Posterior vena cava (tissue), 2 donors: ENCODE measurements around the gene DEPDC4. TPM values are rescaled to one million over a fixed set of nuclear protein-coding genes. Genes with fewer than 3 reads are reported as not detected.
A peak's percentile ranks its signal among the peaks of the same experiment; 100 is the strongest.

Source experiments
- DNase-seq: peaks from one replicate; pipeline ENCODE4 v3.0.0-alpha.2; 2020; ENCODE audit warnings: low spot score
- intact Hi-C, 2 donors: fragments of 100-400 bp; cut with DNase I; formaldehyde crosslinking; loops; one replicate each; pipeline versions ENCODE4 v1.14.1 to v1.14.2; 2022 to 2023
- total RNA-seq, 2 donors: library from RNA; stranded (reverse); fragmentation: NEBNext Ultra II Directional; extraction: Animal tissue kit (Norgen Biotek cat#: 25700); gene quantifications; one replicate each; pipeline ENCODE4 v1.2.1, GENCODE V29; 2021
- donor health status: DM: yes; HTN: yes; CAD: no.
- donor health status: DM: yes; HTN: yes; CAD: no.

DEPDC4 gene
- total RNA-seq, 2 donors from 2014 or later = 0.48 TPM; not detected in 1

DNA sequence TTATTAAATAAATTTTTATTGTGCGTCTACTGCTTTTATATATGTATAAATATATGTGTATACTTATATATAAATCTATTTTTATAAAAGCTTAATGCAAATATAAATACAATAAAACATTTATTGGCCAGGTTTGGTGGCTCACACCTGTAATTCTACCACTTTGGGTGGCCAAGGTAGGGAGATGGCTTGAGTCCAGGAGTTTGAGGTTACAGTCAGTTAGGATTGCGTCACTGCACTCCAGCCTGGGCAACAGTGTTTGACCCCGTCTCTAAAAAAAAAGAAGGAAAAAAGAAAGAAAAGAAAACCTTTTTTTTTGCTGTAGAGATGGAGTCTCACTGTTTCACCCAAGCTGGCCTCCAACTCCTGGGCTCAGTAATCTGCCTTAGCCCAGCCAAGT lies 45.4 kb downstream of the DEPDC4 start:
- no peak for DNase-seq
- intact Hi-C loops = no loop called here

DNA sequence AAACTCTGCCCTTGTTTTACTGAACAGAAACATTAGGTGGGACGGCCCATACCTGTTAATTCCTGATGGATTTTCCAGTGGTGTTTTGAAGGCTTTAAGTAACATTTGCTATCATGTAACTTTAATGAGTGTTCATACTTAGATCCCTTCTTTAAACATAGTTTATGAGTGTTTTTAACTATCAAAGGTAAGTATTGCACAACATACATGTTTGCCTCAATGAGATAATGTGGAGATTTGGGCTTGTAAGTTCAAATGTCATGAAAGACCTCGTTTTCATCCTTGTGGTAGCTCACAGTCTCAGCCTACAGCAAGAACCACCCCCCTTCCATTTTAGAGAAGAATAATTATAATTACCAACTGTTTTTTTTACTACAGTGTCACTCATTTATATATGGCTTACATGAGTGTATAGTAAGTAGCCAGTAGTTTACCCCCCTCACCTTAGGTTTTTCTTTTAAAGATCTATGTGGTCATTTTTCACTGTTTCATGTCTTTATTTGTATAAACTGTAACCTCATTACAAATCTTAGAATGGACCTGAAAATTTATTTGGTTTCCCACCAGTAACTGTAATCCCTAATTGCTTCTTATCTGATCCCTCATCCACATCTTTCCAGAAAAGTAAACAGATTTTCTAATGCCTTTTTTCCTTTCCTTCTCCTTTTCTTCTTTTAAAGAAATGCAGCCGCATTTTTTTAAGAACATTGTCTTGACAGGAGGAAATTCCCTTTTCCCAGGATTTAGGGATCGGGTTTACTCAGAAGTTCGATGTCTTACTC lies 47.4 kb downstream of the DEPDC4 start:
- DNase-seq = no peak
- intact Hi-C loops = loop anchor here in 1 of 2 donors (10.0 kb wide), 1 partner anchor 145 kb away; no protein-coding TSS in a partner anchor

DNA sequence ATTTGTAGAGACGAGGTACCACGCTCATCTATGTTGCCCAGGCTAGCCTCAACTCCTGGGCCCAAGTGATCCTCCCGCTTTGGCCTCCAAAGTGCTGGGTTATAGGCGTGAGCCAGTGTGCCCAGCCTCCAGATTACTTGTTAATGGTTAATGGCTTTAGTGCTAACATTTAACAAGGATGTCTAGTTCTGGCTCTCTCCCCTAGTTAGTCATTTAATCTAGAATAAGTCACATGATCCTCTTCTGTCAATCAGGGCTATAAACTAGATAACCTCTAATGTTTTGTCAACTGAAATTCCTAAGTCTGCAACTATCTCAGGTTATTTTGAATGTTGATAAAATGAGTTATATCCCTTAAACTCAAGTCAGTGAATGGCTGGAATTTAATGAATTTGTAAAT lies 50.5 kb downstream of the DEPDC4 start:
- intact Hi-C loops = loop anchor here in 1 of 2 donors (10.0 kb wide), 1 partner anchor 142 kb away; no protein-coding TSS in a partner anchor

DNA sequence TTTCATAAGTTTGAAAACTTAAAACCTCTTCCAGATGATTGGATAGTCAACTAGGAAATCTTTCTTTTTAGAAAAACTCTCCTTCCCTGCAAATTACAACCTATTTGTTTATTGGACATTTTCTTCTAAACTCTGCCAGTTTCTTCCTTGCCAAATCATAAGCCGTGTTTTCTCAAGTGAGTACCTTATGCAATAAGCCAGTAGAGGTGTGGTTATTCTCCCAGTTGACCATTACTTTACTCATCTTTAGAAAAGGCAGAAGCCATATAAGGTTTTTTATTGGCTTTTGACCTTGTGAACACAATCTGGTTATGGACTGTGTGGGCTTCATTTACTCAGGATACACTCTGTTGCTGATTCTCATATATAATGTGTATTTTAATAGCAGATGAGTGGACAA lies 51.7 kb downstream of the DEPDC4 start:
- no peak for DNase-seq
- intact Hi-C loops = loop anchor here in 1 of 2 donors (10.0 kb wide), 1 partner anchor 140 kb away; no protein-coding TSS in a partner anchor

More for the DNA sequence above, 50.5 kb downstream of the DEPDC4 start:
- no peak for DNase-seq

DNA sequence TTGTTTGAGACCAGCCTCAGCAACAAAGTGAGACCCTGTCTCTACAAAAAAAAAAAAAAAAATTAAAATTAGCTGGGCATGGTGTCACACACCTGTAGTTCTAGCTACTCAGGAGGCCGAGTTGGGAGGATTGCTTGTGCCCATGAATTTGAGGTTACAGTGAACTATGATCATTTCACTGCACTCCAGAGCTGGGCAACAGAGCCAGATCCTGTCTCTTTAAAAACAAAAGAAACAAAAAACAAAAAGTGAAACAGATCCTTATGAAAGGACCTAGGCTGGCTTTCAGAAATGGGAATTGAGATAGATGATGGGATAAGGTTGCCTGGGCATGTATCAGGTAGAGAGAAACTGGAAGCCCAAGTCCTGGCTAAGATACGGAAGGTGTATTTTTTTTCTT lies 52.4 kb downstream of the DEPDC4 start:
- intact Hi-C loops = loop anchor here in 1 of 2 donors (10.0 kb wide), 1 partner anchor 140 kb away; no protein-coding TSS in a partner anchor
- no peak for DNase-seq

DNA sequence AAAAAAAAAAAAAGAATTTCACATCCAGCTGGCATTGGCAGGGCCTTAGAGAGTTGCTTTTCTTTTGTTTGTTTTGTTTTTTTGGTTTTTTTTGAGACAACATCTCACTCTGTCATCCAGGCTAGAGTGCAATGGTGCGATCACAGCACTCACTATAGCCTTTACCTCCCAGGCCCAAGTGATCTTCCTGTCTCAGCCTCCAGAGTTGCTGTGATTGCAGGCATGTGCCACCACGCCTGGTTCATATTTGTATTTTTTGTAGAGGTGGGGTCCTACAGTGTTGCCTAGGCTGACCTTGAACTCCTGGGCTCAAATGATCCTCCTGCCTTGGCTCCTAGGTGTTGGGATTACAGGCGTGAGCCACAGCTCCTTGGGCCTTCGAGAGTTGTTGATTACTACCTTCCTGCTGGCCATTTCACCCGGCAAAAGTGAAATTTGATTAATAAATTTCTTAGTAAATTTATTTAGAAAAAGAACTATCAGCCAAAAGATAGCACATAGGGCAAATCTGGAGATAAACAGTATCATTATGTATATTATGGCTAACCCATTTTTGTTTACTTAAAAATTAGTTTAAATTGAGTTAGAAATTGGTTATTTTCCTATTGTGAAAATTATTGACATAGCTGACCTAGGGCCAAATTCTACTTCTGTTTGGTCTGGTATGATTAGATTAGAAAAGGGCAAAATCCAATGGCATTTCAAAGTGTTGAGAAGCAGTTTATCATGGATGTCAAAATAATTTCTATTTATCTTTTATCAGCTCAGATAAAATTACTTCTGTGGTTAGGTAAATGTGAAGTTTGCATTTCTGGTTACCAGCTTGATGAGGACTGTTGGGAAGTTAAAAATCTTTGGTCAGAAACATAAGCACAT lies 53.6 kb downstream of the DEPDC4 start:
- intact Hi-C loops = loop anchor here in 1 of 2 donors (10.0 kb wide), 1 partner anchor 138 kb away; no protein-coding TSS in a partner anchor

DNA sequence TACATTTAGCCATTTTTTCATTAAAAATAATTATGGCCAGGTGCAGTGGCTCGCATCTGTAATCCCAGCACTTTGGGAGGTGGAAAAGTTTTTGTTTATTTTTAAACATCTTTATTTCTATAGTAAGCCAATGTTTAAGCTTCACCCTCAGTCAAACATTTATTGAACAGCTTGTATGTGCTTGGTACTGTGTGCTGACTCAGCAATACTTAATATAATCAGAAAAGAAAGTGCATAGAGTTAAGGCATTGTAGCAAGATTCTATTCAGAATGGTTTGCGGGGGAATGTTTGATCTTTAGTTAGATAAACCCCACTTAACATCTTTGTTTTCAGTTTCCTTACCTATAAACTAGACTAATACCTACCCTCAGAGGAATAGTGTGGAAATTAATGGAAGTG lies 55.2 kb downstream of the DEPDC4 start:
- intact Hi-C loops = loop anchor here in 1 of 2 donors (10.0 kb wide), 1 partner anchor 137 kb away; no protein-coding TSS in a partner anchor
- DNase-seq = no peak

More for the DNA sequence above, 53.6 kb downstream of the DEPDC4 start:
- no peak for DNase-seq

DNA sequence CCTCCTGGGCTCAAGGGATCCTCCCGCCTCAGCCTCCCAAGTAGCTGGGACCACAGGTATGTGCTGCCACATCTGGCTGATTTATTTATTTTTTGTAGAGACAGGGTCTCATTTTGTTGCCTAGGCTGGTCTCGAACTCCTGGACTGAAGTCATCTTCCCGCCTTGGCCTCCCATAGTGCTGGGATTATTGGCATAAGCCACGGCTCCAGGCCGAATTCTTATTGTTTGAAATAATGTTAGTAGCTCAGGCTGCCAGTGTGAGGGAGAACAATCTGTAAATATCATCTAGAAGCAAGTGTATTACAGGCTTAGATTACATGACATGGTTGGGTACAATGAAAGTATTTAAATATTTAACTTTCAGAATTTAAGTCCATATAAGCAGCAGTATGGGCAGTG lies 58.0 kb downstream of the DEPDC4 start:
- intact Hi-C loops = no loop called here

DNA sequence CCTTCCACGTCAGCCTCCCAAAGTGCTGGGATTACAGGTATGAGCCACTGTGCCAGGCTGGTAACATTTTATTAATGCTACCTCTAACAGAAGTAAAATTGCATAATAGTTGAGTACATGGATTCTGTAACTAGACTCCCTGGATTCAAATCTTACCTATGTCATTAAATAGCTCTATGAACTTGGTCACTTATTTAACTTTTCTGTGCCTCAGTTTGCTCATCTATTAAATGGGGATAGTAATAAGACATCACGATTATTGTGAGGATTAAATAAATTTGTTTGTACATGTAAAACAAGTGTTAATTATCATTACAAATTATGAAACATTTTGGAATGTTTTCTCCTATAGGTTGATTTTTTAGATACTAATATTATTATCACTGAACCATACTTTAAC lies 59.6 kb downstream of the DEPDC4 start:
- DNase-seq = no peak
- intact Hi-C loops = no loop called here

More for the DNA sequence above, 58.0 kb downstream of the DEPDC4 start:
- DNase-seq = no peak

DNA sequence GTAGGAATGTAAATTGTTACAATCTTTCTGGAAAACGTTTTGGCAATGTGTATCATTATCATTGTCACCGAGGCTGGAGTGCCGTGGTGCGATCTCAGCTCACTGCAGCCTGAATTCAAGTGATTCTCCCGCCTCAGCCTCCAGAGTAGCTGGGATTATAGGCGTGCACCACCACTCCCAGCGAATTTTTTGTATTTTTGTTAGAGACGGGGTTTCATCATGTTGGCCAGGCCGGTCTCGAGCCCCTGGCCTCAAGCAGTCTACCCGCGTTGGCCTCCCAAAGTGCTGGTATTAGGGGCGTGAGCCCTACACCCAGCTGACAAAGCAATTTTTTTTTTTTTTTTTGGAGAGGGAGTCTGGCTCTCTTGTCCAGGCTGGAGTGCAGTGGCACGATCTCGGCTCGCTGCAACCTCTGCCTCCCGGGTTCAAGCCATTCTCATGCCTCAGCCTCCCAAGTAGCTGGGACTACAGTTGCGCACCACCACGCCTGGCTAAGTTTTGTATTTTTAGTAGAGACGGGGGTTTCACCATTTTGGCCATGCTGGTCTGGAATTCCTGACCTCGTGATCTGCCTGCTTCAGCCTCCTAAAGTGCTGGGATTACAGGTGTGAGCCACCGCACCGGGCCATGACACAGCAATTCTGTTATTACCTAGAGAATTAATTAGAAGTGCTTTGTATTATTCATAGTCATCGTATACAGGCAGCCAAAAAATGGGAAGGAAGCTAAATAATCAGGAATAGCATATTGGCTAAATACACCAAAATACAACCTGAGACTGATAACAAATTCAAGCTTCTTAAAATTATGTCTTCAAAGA lies 65.1 kb downstream of the DEPDC4 start:
- DNase-seq = no peak
- intact Hi-C loops = no loop called here

DNA sequence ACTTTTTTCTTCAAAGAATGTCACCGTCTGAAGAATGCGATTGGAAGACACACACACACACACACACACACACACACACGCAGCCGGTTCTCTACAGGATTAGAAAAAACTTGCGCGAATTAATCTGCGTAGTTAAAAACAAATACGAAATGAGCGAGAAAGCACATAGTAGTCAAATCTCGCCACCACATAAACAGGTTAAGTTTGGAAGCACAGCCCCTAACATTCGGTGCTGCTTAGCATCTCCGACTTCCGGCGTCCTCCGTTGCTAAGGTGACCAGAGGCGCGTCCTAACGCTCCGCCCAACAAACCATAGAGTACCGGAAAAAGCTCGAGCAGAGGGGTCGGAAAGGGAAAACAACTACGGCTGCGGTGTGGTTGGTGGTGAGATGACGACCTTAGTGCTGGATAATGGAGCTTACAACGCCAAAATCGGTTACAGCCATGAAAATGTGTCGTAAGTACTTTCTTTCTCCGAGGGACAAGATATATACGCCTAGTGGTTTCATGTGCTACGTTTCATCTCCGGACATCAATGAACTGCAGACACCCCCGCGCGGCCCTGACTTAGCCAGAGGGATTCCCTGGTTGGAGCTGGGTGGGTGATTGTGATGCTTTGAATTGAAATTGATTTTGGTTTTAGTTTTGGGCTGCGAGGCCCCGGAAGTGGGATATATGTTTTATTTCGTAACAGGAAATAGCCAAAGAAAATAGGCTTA lies 66.3 kb downstream of the DEPDC4 start, which contains the start of gene ACTR6:
TSS of gene ACTR6 (plus strand) at position 353 of the 719 bp plus-strand sequence. CDS start at position 390, 37 bp downstream.
- peak; percentile 99 for DNase-seq
- intact Hi-C loops = no loop called here

DNA sequence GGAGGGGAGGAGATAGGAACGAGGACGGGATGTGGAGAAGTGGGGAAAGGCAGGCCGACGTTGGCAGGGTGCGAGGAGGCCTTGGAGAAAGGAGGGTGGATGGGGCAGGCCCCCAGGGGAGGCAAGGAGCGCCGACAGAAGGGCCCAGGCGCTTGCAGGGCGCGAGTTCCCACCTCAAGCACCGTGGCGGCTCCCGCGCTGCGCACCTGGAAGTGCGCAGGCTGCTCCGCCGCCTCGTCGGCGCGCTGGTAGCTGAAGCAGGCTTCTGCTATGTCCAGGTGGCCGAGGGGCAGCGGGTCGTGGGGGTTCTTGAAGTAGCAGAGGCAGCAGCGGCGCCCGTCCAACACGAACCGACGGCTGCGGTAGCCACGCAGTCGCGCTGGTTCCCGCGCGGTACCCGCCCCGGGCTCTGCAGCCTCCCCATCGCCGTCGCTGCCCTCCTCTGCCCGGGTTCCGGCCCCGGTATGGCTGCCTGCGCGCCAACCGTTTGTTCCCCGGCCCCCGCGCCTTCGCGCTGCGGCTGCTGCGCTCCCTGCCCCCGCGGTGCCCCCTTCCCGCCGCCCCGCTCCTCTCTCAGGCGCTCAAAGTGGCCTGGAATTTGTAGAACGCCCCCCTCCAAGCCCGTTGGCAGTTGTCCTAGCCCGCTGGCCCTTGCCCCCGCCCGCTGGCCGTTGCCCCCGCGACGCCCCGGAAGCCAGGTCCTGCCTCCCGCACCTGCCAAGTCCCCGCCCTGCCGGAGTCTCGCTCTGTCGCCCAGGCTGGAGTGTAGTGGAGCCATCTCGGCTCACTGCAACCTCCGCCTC lies 67.3 kb downstream of the DEPDC4 start:
- DNase-seq = peak; percentile 89
- intact Hi-C loops = loop anchor here in 1 of 2 donors (10.0 kb wide), 1 partner anchor 55 kb away; the partner anchor contains the start of gene BLTP3B

DNA sequence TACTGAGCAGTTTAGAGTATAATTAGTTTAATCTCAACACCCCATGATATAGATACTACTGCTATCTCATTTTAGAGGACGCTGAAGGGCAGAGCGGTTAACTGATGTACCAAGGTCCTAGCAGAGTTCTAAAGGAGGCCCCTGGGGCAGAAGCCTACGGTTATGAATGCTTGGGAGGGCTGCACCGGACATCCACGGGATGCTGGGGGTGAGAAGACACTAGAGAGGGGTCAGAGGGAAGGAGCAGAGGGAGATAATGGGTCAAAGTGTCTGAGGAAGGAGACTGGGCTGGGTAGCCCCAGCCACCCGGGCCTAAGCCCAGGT lies 67.9 kb downstream of the DEPDC4 start:
- no peak for DNase-seq
- intact Hi-C loops = loop anchor here in 1 of 2 donors (10.0 kb wide), 1 partner anchor 54 kb away; the partner anchor contains the start of gene BLTP3B

DNA sequence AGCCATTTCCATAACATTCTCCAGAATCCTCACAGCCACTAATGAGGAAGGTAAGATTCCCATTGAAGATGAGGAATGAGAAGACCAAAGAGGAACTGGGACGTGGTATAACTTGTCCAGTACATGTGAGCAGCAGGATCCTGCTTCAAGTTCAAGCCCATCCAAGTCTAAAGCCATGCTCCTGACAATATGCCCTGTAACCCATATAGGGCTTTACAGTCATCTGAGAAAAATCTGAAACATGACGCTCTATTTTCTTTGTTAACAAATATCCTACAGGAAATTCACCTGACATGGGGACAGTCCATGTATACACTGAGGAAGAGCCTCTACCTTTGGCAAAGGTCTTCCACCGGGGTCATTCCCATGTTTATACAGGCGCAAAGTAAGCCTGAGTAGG lies 69.4 kb downstream of the DEPDC4 start:
- DNase-seq = no peak
- intact Hi-C loops = loop anchor here in 1 of 2 donors (10.0 kb wide), 1 partner anchor 53 kb away; the partner anchor contains the start of gene BLTP3B

DNA sequence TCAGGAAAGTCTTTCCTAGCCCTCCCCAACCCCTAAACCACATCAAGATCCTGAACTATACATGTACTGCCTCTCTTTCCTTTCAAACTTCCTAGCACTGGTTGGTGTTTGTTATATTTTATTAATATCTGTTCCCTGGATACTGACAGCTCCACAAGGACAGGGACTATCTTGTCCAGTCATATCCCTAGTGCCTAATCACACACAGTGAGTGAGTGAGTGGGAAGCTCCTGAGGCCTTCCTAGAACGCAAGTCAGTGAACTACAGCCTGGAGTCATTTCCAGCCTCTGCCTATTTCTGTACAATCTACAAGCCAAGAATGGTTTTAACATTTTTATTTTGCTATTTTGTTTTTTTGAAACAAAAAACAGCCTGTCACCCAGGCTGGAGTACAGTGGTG lies 73.8 kb downstream of the DEPDC4 start:
- no peak for DNase-seq
- intact Hi-C loops = loop anchor here in 1 of 2 donors (10.0 kb wide), 1 partner anchor 48 kb away; the partner anchor contains the start of gene BLTP3B
